Measurements from ENCODE around the gene MTA1. TPM values are rescaled to one million over a fixed set of nuclear protein-coding genes. Genes with fewer than 3 reads are reported as not detected.
A peak's percentile ranks its signal among the peaks of the same experiment; 100 is the strongest.

MTA1 gene
- total RNA-seq, 1 experiment from 2014 or later = 166 TPM

- ChIA-PET CTCF (interaction anchor here (1.3 to 2.1 kb wide), 2 partner anchors 35 to 132 kb away, joined by 4 read pairs; no protein-coding TSS in a partner anchor), POLR2A (no interaction called here)
- peaks cover 12% of the 10 kb centered on the region for H3K36me3 Mint-ChIP-seq (ENCODE audit: insufficient read depth, unreplicated experiment)
- peak; percentile 37 for DNase-seq (ENCODE audit: unreplicated experiment)
- intact Hi-C loops (cut with micrococcal nuclease) = no loop called here
- H3K4me1 Mint-ChIP-seq (ENCODE audit: insufficient read depth, unreplicated experiment) = peaks cover 20% of the 10 kb centered on the region
- TF ChIP-seq CTCF (IDR thresholded peaks at IDR 0.05; ENCODE audit: unreplicated experiment) = no peak
- no TSS peak for BruUV-seq (replicated peaks)
- H3K27me3 Mint-ChIP-seq (ENCODE audit: insufficient read depth, unreplicated experiment) = no peaks in the 10 kb centered on the region
- H3K9me3 Mint-ChIP-seq (ENCODE audit: unreplicated experiment) = no peaks in the 10 kb centered on the region
- peak overlapping the region; percentile 99 for H3K27ac Mint-ChIP-seq (ENCODE audit: low read depth, unreplicated experiment)
- H3K4me3 Mint-ChIP-seq (ENCODE audit: unreplicated experiment) = no peak overlapping the region
These were observed 63.9 kb downstream of the MTA1 start for GRCh38 chr14:105483300-105484068.

DNA sequence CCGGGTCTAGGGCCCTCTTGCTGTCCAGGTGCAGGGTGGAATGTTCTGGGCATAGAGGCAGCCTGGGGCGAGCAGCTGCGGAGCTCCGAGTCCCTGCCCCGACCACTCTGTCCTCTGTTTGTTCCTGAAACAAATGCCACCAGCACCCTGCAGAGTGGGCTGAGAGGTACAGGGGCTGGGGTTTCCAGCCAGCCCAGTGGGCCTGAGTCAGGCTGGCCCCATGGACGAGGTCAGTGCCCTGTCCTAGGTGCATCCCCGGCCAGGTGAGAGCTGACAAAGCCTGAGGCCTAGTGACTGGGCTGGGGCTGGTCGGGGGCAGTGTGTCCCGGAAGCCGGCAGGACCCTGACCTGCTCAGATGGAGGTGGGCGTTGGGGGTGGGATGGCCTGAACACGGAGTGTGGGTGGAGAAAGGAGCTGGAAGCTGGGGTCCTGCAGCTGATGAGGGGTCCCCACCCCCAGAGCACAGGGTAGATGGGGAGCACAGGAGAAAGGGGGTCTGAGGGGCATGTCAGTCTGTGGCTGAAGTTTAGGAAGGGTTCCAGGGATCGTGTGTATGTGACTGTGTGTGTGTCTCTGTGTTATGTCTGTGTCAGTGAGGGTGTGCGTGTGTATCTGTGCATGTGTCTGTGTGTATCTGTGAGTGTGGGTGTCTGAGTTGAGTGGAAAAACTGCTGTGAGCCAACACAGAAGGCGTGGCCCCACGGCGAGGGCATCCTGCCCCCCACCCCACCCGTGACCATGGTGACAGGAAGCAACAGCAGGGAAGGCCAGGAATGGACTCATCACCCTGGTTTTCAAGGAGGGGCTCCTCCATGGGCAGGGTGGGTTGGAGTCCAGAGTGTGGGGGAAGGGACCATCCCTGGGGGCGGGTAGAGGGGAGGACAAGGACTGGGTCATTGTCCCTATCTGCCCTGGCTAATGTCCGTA is 64.7 kb downstream of the MTA1 start:
- Mint-ChIP-seq H3K36me3 (ENCODE audit: insufficient read depth, unreplicated experiment) (peaks cover 12% of the 10 kb centered on the region), H3K4me1 (ENCODE audit: insufficient read depth, unreplicated experiment) (peaks cover 20% of the 10 kb centered on the region), H3K27ac (ENCODE audit: low read depth, unreplicated experiment) (no peak overlapping the region), H3K27me3 (ENCODE audit: insufficient read depth, unreplicated experiment) (no peaks in the 10 kb centered on the region), H3K9me3 (ENCODE audit: unreplicated experiment) (no peaks in the 10 kb centered on the region), H3K4me3 (ENCODE audit: unreplicated experiment) (no peak overlapping the region)
- ChIA-PET CTCF (no interaction called here), POLR2A (no interaction called here)
- TF ChIP-seq CTCF (IDR thresholded peaks at IDR 0.05; ENCODE audit: unreplicated experiment) = no peak
- BruUV-seq (replicated peaks) = no TSS peak
- intact Hi-C loops (cut with micrococcal nuclease) = no loop called here
- no peak for DNase-seq (ENCODE audit: unreplicated experiment)

- Mint-ChIP-seq H3K27ac (ENCODE audit: low read depth, unreplicated experiment) (no peak overlapping the region), H3K4me1 (ENCODE audit: insufficient read depth, unreplicated experiment) (peaks cover 20% of the 10 kb centered on the region), H3K27me3 (ENCODE audit: insufficient read depth, unreplicated experiment) (no peaks in the 10 kb centered on the region), H3K9me3 (ENCODE audit: unreplicated experiment) (no peaks in the 10 kb centered on the region), H3K4me3 (ENCODE audit: unreplicated experiment) (no peak overlapping the region), H3K36me3 (ENCODE audit: insufficient read depth, unreplicated experiment) (peaks cover 12% of the 10 kb centered on the region)
- POLR2A ChIA-PET = no interaction called here
- BruUV-seq (replicated peaks) = no TSS peak
- CTCF ChIA-PET = interaction anchor here (1.1 kb wide), 1 partner anchor 12 kb away, joined by 3 read pairs; no protein-coding TSS in a partner anchor
- intact Hi-C loops (cut with micrococcal nuclease) = no loop called here
- DNase-seq (ENCODE audit: unreplicated experiment) = no peak
- TF ChIP-seq CTCF (IDR thresholded peaks at IDR 0.05; ENCODE audit: unreplicated experiment) = no peak
These were observed 65.4 kb downstream of the MTA1 start for GRCh38 chr14:105484997-105485393.

DNA sequence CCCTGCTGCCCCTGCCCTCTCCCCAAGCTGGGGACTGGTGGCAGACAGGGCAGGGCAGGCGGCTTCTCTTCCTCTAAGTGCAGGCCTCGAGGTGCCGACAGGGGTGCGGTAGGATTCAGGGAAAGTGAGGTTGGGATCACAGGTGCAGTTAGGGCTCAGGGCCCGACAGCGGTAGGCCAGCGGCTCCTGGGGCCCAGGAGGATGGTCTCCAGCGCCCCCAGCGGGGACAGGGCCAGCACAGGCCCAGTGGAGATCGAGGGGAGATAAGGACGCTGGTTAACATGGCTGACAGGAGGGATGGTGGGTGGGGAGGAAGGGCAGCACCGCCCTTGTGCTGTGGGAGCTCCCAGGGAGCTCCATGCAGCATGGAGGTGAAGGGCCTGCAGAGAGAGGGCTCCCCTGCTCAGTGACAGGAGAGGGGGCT is 66.1 kb downstream of the MTA1 start:
- ChIA-PET POLR2A (no interaction called here), CTCF (interaction anchor here (0.6 to 1.1 kb wide), 2 partner anchors 12 to 115 kb away, joined by 3 to 5 read pairs; no protein-coding TSS in a partner anchor)
- H3K4me3 Mint-ChIP-seq (ENCODE audit: unreplicated experiment) = no peak overlapping the region
- peaks cover 20% of the 10 kb centered on the region for H3K4me1 Mint-ChIP-seq (ENCODE audit: insufficient read depth, unreplicated experiment)
- H3K9me3 Mint-ChIP-seq (ENCODE audit: unreplicated experiment) = no peaks in the 10 kb centered on the region
- no peaks in the 10 kb centered on the region for H3K27me3 Mint-ChIP-seq (ENCODE audit: insufficient read depth, unreplicated experiment)
- H3K27ac Mint-ChIP-seq (ENCODE audit: low read depth, unreplicated experiment) = no peak overlapping the region
- TF ChIP-seq CTCF (IDR thresholded peaks at IDR 0.05; ENCODE audit: unreplicated experiment) = no peak
- H3K36me3 Mint-ChIP-seq (ENCODE audit: insufficient read depth, unreplicated experiment) = peaks cover 12% of the 10 kb centered on the region
- no peak for DNase-seq (ENCODE audit: unreplicated experiment)
- BruUV-seq (replicated peaks) = no TSS peak
- intact Hi-C loops (cut with micrococcal nuclease) = no loop called here

Data from MCF 10A (cell line).